ENCODE data around the gene PHACTR1. TPM values are rescaled to one million over a fixed set of nuclear protein-coding genes. Genes with fewer than 3 reads are reported as not detected.
A peak's percentile ranks its signal among the peaks of the same experiment; 100 is the strongest.

The PHACTR1 gene
- total RNA-seq, 2 donors from 2014 or later = 0.05 to 0.29 TPM

DNA sequence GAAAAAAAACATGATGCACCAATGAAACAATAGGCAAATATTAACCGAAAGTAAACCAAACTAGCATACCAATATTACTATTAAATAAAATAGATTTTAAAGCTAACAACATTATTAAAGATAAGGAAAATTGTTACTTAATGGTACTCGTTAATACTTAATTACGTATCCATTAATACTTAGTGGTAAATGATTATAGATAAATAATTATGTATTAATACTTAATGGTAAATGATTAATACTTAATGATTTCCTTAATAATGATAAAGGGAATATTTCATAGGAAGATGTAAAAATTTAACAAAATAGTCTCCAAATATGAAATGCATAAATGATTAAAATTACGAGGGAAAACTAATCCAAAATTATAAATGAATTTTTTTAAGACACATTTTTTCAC is 278.9 kb downstream of the PHACTR1 start:
- Mint-ChIP-seq H3K27ac (no peak overlapping the region), H3K36me3 (no peaks in the 10 kb centered on the region), H3K9me3 (peaks cover 0 to 10% of the 10 kb centered on the region in 2 donors)
- no peak for DNase-seq (ENCODE audit: low spot score in 2 of 2)
- ATAC-seq = no peak

DNA sequence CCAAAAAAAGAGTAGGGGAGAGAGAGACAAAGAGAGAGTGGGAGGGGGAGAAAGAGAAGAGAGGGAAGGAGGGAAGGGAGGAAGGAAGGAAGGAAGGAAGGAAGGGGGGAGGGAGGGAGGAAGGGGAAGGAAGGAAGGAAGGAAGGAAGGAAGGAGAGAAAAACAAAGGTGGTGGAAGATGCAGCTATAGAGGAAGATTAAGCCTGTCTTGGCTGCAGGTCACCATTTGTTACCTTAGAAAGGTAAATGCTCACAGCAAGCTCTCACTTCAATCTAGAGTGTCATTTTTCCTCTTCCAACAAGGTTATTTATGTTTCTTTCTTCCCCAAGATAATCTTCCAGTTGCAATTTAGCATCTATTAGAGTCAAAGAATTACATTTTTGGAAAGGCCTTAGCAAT is 284.0 kb downstream of the PHACTR1 start:
- Mint-ChIP-seq H3K9me3 (no peaks in the 10 kb centered on the region), H3K27ac (no peak overlapping the region), H3K36me3 (no peaks in the 10 kb centered on the region)
- DNase-seq (ENCODE audit: low spot score in 2 of 2) (no peak), ATAC-seq (no peak)

DNA sequence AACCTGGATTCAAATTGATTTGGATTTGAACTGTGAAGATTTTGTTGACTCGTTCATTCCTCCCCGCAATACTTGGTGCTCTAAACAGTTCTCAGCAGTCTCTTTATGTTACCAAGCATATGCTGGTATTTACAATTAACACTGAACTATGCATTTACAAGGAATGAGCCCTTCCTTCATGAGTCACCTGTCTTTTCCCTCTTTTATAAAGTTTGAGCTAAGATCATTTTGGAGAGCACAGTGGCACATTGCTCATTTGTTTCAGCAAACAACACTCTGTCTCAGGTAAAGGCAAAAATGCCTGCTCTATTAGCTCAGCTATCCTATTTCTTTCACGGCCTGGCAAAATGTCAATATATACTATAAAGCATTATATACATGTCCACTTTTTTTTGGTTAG is 285.4 kb downstream of the PHACTR1 start:
- DNase-seq (ENCODE audit: low spot score in 2 of 2) = no peak
- Mint-ChIP-seq H3K27ac (no peak overlapping the region), H3K9me3 (no peaks in the 10 kb centered on the region), H3K36me3 (no peaks in the 10 kb centered on the region)
- no peak for ATAC-seq

DNA sequence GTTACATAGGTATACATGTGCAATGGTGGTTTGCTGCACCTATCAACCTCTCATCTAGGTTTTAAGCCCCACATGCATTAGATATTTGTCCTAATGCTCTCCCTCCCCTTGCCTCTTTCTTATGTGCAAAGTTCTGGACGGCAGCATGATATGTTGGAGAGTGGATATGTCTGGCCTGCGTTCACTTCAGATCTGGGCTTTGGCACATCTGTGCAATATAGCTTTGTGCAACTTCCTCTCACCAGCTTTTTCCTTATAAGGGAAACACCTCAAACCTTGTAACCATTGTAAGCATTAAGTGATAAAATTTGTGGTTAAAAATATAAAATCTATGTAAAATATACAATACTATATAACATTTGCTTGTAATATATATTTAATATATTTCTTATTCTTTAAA is 288.0 kb downstream of the PHACTR1 start:
- H3K36me3 Mint-ChIP-seq = no peaks in the 10 kb centered on the region
- DNase-seq (ENCODE audit: low spot score in 2 of 2) = no peak
- no peak overlapping the region for H3K27ac Mint-ChIP-seq
- no peak for ATAC-seq
- no peaks in the 10 kb centered on the region for H3K9me3 Mint-ChIP-seq

GRCh38 chr6:13005994-13006393 is 289.4 kb downstream of the PHACTR1 start:
- Mint-ChIP-seq H3K27ac (no peak overlapping the region), H3K9me3 (no peaks in the 10 kb centered on the region), H3K36me3 (no peaks in the 10 kb centered on the region)
- DNase-seq (ENCODE audit: low spot score in 2 of 2) (no peak), ATAC-seq (no peak)

DNA sequence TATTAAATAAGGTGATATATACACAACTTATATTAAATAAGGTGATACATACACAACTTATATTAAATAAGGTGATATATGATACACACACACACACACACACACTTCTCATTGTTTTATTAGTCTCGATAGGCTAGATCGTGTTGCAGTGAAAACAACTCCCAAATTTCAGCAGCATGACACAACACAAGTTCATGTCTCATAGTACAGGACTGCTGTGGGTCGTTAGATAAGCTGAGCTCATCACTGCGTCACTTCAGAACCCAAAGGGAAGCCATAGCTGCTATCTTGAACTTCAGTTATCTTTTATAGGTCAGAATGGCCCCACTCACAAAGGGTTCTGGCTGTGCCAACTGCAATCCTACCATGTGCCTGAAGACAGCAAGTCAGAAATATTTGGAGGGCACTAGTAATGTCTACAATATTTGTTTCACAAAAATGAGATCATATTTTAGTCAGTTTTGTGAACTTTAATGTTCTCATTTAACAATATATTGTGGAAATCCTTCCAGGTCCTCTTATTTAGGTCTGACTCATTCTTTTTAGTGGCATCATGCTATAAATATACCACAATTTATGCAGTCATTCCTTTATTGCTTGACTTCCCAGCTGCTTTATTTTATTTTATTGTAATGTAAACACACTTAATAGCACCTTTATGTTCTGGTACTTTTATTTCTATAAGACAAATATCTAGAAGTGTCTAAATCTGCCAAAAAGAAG is 290.2 kb downstream of the PHACTR1 start:
- Mint-ChIP-seq H3K9me3 (no peaks in the 10 kb centered on the region), H3K36me3 (no peaks in the 10 kb centered on the region), H3K27ac (no peak overlapping the region)
- ATAC-seq (no peak), DNase-seq (ENCODE audit: low spot score in 2 of 2) (no peak)

- DNase-seq (ENCODE audit: low spot score in 2 of 2) = no peak
- no peak for ATAC-seq
- Mint-ChIP-seq H3K9me3 (no peaks in the 10 kb centered on the region), H3K36me3 (no peaks in the 10 kb centered on the region), H3K27ac (no peak overlapping the region)
Measured at GRCh38 chr6:13007744-13008143, 291.2 kb downstream of the PHACTR1 start.

DNA sequence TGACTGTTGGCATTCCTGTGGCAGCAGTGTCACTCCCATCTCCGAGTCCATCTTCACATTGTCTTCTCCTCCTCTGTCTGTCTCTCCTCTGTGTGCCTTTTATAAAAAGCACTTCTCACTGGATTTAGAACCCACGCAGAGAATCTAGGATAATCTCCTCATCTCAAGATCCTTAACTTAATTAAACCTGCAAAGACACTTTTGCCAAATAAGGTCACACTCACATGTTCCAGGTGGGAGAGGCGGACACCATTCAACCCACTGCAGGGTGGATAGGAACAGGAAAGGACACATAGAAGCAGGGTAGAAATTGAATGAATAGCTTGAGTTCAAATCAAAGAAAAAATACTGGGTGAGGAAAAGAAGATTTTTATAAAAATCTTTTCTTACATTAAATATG is 292.5 kb downstream of the PHACTR1 start:
- no peak for DNase-seq (ENCODE audit: low spot score in 2 of 2)
- no peak for ATAC-seq
- H3K27ac Mint-ChIP-seq = no peak overlapping the region
- no peaks in the 10 kb centered on the region for H3K36me3 Mint-ChIP-seq
- H3K9me3 Mint-ChIP-seq = no peaks in the 10 kb centered on the region

DNA sequence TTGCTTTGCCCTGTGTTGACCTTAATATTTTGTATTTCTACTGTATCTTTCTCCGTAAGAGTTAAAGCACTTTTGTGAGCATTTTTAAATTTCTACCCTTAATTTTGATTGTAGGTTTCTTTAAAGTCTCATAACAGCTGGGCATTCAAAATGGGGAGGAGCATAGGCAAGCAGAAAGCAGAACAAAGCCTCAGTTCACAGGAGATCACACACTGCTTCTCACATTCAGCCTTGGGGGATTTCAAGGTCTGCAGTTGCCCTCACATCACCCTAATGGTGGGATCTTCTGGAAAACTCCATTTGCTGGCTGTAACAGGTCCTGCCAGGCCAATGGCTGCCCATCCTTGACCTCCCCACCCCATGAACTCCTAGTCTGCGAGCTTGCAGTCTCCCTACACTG is 292.9 kb downstream of the PHACTR1 start:
- ATAC-seq = no peak
- Mint-ChIP-seq H3K27ac (no peak overlapping the region), H3K36me3 (no peaks in the 10 kb centered on the region), H3K9me3 (no peaks in the 10 kb centered on the region)
- no peak for DNase-seq (ENCODE audit: low spot score in 2 of 2)

DNA sequence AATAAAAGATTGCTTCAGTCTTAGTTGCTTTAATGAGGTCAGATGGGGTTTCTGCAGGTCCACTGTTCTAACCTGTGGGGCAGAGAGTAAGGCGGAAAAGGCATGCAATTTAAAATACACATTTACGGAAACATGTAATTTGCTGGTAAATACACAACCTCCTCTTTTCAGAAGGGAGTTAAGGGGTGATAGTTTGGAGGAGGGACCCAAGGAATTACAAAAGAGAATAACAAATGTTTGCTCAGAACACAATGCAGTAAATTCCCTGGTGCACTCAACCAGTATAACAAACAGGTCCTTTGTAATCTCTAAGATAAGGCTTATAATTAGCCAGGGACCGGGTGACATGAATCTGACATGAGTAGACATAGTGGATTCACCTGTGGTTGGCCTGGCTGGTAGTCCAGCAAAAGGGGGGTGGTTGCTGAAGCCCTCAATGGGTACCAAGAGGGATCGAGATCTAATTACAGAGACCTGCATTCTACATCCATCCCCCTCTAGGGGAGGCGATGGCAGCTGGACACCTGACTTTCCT is 295.1 kb downstream of the PHACTR1 start:
- ATAC-seq (no peak), DNase-seq (ENCODE audit: low spot score in 2 of 2) (no peak)
- Mint-ChIP-seq H3K9me3 (no peaks in the 10 kb centered on the region), H3K36me3 (no peaks in the 10 kb centered on the region), H3K27ac (no peak overlapping the region)

DNA sequence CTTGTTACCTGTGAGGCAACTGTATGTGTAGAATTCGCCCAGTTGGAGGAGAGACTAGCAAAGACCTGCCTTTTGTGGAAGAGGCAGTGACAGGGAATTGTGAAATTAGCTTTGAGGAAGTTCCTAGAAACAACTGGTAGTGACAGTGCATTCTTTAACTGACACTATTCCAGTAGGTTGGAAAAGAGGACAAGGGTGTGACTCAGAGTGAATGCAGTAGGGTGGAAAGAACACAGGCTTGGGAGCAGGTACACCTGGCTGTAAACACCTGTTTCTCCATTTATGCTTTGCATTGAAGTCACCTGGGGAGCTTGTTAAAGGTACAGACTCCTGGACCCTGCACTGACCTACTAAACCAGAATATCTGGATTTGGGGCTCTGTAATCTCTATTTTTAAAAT is 295.7 kb downstream of the PHACTR1 start:
- ATAC-seq (no peak), DNase-seq (ENCODE audit: low spot score in 2 of 2) (no peak)
- Mint-ChIP-seq H3K9me3 (no peaks in the 10 kb centered on the region), H3K27ac (no peak overlapping the region), H3K36me3 (no peaks in the 10 kb centered on the region)

GRCh38 chr6:13012977-13013680 is 296.6 kb downstream of the PHACTR1 start:
- Mint-ChIP-seq H3K36me3 (no peaks in the 10 kb centered on the region), H3K9me3 (no peaks in the 10 kb centered on the region), H3K27ac (no peak overlapping the region)
- DNase-seq (ENCODE audit: low spot score in 2 of 2) (no peak), ATAC-seq (peak in 1 of 2 donors; percentile 59)

DNA sequence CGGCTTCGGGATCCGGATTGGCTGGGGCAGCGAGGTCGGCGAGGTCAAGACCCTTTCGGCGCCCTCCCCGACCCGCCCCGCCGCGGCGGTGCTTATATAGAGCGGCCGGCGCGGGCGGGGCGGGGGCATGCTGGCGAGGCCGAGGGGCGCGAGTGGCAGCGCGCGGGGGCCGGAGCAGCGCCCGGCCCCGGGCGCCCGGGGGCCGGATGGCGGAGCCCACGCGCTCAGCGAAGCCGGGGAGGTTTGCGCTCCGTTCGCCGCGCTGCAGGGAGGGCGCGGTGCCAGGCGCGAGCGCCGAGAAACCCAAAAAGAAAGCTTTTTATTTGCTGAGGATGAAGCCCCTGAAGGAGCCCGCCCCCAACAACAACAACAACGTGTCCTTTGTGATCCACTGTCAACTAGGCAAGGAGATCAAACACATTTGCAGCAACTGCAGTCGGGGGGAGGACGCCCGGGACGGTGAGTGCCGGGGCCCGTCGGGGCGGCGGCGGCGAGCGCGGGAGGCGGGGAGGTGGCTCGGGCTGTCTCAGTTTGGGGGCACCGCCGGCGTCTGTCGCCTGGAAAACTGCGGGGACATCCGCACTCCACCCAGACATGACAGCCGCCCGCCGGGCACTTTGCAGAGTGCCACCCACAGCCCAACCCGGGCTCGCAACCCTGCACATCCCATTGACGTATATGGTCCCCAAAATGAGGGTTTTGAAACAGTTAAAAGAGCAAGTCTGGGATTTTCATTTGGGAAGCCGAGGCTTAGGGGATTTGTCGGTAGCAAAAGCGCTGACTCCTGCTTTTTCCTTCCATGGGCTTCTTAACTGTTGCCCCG is 297.3 kb downstream of the PHACTR1 start:
- Mint-ChIP-seq H3K36me3 (no peaks in the 10 kb centered on the region), H3K27ac (no peak overlapping the region), H3K9me3 (no peaks in the 10 kb centered on the region)
- DNase-seq (ENCODE audit: low spot score in 2 of 2) (no peak), ATAC-seq (peak in 1 of 2 donors; percentile 28)

GRCh38 chr6:13014504-13015378 is 298.2 kb downstream of the PHACTR1 start:
- H3K9me3 Mint-ChIP-seq = no peaks in the 10 kb centered on the region
- no peak overlapping the region for H3K27ac Mint-ChIP-seq
- no peaks in the 10 kb centered on the region for H3K36me3 Mint-ChIP-seq
- DNase-seq (ENCODE audit: low spot score in 2 of 2) = no peak
- ATAC-seq = no peak

DNA sequence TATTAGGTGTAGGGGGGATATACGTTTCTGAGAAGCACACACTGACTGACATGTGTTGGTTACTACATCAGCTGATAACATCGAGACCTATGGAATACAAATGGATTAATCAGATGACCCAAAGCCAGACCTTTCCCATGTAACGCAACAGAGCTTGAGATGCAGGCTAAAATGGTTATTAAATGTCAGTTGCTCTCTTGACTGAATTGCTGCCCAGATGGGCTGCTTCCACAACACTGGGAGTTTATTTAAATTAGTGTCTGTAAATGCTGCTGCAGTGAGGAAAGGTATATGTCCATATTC is 298.8 kb downstream of the PHACTR1 start:
- no peak overlapping the region for H3K27ac Mint-ChIP-seq
- H3K9me3 Mint-ChIP-seq = no peaks in the 10 kb centered on the region
- H3K36me3 Mint-ChIP-seq = no peaks in the 10 kb centered on the region
- DNase-seq (ENCODE audit: low spot score in 2 of 2) (no peak), ATAC-seq (no peak)

DNA sequence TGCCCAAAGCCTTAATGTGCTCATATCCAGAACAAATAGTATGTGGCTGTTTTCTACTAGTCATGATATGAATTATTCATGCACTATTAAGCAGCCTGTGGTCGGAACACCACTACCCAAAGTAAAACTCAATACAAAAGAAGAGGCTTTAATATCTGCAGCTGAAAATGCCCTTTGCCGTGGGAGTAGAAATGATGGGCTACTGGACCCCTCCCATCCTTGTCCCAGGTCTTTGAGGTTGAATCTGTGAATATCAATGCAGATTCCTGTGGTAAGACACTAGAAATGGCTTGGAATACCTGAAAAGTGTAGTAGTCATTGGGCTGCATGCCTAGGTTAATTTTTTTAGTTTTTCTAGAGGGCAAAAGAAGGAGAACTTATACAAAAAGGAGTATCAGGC is 308.0 kb downstream of the PHACTR1 start:
- DNase-seq (ENCODE audit: low spot score in 2 of 2) (no peak), ATAC-seq (no peak)
- no peak overlapping the region for H3K27ac Mint-ChIP-seq
- no peaks in the 10 kb centered on the region for H3K9me3 Mint-ChIP-seq
- no peaks in the 10 kb centered on the region for H3K36me3 Mint-ChIP-seq

Data from activated naive CD4-positive, alpha-beta T cell treated with anti-CD3 and anti-CD28 coated beads, Interleukin-2, amount 50 U/mL, for 72 hours (primary cell).